BE2C (cell line): ENCODE measurements around the gene NR1I2.

ENCODE experiments used
- DNase-seq: peaks from one replicate; pipeline ENCODE4 v3.0.0-alpha.2; 2020
- H3K27me3 ChIP-seq: fragments of 250-450 bp; sonication (Bioruptor Pico); 2 replicates; pipeline ENCODE4 v1.5.1; 2020; ENCODE audit warnings: mild to moderate bottlenecking
- H3K36me3 ChIP-seq: fragments of 250-450 bp; sonication (Bioruptor Pico); 2 replicates; pipeline ENCODE4 v1.5.1; 2020; ENCODE audit warnings: mild to moderate bottlenecking
- H3K4me1 ChIP-seq: fragments of 250-450 bp; sonication (Bioruptor Pico); 2 replicates; pipeline ENCODE4 v1.5.1; 2020
- H3K4me3 ChIP-seq: 2 replicates; pipeline ENCODE4 v1.5.1; 2011; ENCODE audit warnings: low read depth, low read length
- H3K9me3 ChIP-seq: fragments of 250-450 bp; sonication (Bioruptor Pico); 2 replicates; pipeline ENCODE4 v1.5.1; 2020
- TF ChIP-seq, protein P1 (sequence below): IDR thresholded peaks from 2 replicates; pipeline ENCODE4 v1.5.1; 2012; ENCODE audit warnings: mild to moderate bottlenecking, low read depth, low read length

NR1I2 gene

DNA sequence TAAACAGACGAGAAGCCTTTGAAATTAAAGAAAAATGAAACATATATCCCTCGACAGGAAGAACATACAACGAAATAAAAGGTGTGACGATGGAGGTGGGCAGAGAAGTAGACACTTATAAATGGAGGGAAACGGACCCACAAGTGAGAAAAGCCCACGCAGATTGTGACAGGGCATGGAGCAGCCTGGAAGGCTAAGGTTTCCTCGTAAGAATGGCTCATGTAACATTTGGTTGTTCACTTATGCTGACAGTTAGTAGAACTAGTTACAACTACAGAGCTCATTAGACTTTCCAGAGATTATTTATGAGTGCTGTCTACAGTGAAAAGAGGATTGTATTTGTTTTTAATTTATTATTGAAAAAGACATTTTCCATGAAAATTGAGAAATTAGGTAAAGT lies 82.6 kb downstream of the NR1I2 start:
- Histone ChIP-seq H3K36me3 (peaks cover 14% of the 10 kb centered on the region), H3K9me3 (no peaks in the 10 kb centered on the region), H3K4me3 (no peak overlapping the region), H3K27me3 (no peaks in the 10 kb centered on the region), H3K4me1 (no peaks in the 10 kb centered on the region)
- TF ChIP-seq, protein P1, sequence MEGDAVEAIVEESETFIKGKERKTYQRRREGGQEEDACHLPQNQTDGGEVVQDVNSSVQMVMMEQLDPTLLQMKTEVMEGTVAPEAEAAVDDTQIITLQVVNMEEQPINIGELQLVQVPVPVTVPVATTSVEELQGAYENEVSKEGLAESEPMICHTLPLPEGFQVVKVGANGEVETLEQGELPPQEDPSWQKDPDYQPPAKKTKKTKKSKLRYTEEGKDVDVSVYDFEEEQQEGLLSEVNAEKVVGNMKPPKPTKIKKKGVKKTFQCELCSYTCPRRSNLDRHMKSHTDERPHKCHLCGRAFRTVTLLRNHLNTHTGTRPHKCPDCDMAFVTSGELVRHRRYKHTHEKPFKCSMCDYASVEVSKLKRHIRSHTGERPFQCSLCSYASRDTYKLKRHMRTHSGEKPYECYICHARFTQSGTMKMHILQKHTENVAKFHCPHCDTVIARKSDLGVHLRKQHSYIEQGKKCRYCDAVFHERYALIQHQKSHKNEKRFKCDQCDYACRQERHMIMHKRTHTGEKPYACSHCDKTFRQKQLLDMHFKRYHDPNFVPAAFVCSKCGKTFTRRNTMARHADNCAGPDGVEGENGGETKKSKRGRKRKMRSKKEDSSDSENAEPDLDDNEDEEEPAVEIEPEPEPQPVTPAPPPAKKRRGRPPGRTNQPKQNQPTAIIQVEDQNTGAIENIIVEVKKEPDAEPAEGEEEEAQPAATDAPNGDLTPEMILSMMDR = no peak
- no peak for DNase-seq
